ENCODE results near the gene TPSB2.
"Not testable (repeated sequence)": the region's sequence is repeated elsewhere in the genome, so short reads cannot be mapped to it uniquely, and the experiment has no call there.

The TPSB2 gene

DNA sequence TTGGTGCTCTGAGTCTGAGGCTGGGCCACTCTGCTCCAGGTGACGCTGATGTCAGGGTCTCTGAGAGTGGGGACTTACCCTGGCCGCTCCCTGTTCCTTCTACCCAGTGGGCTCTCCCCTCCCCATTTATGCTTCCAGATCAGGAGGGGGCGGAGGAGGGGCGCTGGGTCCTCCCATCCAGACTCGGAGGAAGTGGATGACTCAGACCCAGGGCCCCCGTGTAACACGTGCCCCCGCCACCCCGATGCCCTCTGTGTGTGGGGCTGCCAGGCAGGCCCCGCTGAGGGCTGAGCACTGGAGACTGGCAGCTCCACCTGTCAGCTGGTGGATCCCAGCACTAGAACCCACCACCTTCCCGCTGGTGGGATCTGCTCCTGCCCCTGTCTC lies at the start of gene TPSB2:
Gene TPSB2 (minus strand): TSS at position 101 of the 387 bp plus-strand sequence. CDS start 233 bp downstream, outside the sequence.
- not testable (repeated sequence) for ATAC-seq (ENCODE audit: insufficient read depth, low read depth); H3K9ac ChIP-seq (ENCODE audit: low read depth, low read length); H3K4me2 ChIP-seq (ENCODE audit: insufficient read depth, low read length); H2AFZ ChIP-seq (ENCODE audit: low read depth, low read length); H3K4me1 ChIP-seq (ENCODE audit: insufficient read depth, low read length); DNase-seq; H3K4me3 ChIP-seq (ENCODE audit: low read depth in 1 of 2, low read length in 2 of 2); H3K27ac ChIP-seq (ENCODE audit: low read length); H3K36me3 ChIP-seq (ENCODE audit: insufficient read depth, low read length); H3K79me2 ChIP-seq (ENCODE audit: insufficient read depth, low read length); H3K27me3 ChIP-seq (ENCODE audit: insufficient read depth, low read length, poor library complexity); H4K20me1 ChIP-seq (ENCODE audit: insufficient read depth, low read length); H3K9me3 ChIP-seq (ENCODE audit: insufficient read depth, low read length, severe bottlenecking)

DNA sequence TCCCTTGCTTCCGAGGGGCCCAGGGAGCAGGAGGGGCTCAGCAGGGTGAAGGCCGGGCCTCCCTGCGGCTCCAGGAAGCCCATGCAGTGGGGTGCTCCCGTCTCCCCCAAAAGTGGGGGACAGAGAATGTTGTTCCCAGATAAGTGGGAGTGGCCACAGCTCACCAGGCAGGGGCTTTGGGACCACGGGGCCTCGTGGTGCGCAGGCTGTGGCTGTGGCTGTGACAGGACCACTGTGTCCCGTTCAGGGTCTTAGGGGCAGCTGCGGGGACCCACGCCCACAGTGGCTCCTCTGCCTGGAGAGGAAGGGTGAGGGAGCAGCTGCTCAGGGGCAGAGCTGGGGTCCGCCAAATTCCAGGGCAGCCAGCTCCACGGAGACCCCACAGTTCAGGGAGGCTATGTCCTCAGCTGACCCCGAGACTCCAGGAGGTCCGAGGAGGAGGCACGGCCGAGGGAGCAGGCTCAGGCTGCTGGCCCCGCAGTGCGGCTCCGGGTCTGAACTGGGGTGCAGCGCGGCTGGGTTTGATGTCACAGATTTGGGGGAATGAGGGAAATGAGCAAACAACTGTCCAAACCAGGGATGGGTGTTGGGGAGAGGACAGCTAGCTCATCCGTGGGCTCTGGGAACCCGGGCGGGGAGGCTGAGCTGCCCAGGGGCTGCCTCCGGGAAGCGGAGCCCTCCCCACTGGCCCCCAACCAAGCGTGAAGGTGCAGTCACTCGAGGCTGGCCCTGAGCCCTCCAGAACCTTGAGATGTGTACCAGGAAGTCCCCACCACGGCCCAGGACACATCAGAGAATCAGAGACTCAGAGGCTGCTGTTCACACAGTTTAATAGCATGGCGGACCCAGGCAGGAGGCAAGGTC lies 49.3 kb upstream of the TPSB2 start:
- Histone ChIP-seq H3K27me3 (ENCODE audit: insufficient read depth, low read length, poor library complexity) (no peaks in the 10 kb centered on the region), H2AFZ (ENCODE audit: low read depth, low read length) (no peak overlapping the region), H3K4me3 (ENCODE audit: low read depth in 1 of 2, low read length in 2 of 2) (no peak overlapping the region), H3K4me1 (ENCODE audit: insufficient read depth, low read length) (no peaks in the 10 kb centered on the region), H3K9me3 (ENCODE audit: insufficient read depth, low read length, severe bottlenecking) (no peaks in the 10 kb centered on the region), H3K36me3 (ENCODE audit: insufficient read depth, low read length) (no peaks in the 10 kb centered on the region), H3K27ac (ENCODE audit: low read length) (no peak overlapping the region), H4K20me1 (ENCODE audit: insufficient read depth, low read length) (no peaks in the 10 kb centered on the region), H3K9ac (ENCODE audit: low read depth, low read length) (no peak overlapping the region), H3K4me2 (ENCODE audit: insufficient read depth, low read length) (no peak overlapping the region), H3K79me2 (ENCODE audit: insufficient read depth, low read length) (no peaks in the 10 kb centered on the region)
- no peak for ATAC-seq (ENCODE audit: insufficient read depth, low read depth)
- DNase-seq, result no peak
- TF ChIP-seq EZH2 (IDR thresholded peaks at IDR 0.05; ENCODE audit: borderline replicate concordance, low read depth, low read length, severe bottlenecking), result no peak
- TF ChIP-seq, protein P1, sequence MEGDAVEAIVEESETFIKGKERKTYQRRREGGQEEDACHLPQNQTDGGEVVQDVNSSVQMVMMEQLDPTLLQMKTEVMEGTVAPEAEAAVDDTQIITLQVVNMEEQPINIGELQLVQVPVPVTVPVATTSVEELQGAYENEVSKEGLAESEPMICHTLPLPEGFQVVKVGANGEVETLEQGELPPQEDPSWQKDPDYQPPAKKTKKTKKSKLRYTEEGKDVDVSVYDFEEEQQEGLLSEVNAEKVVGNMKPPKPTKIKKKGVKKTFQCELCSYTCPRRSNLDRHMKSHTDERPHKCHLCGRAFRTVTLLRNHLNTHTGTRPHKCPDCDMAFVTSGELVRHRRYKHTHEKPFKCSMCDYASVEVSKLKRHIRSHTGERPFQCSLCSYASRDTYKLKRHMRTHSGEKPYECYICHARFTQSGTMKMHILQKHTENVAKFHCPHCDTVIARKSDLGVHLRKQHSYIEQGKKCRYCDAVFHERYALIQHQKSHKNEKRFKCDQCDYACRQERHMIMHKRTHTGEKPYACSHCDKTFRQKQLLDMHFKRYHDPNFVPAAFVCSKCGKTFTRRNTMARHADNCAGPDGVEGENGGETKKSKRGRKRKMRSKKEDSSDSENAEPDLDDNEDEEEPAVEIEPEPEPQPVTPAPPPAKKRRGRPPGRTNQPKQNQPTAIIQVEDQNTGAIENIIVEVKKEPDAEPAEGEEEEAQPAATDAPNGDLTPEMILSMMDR (IDR thresholded peaks at IDR 0.05; ENCODE audit: borderline replicate concordance, extremely low read depth, low read length, poor library complexity, severe bottlenecking), result no peak

DNA sequence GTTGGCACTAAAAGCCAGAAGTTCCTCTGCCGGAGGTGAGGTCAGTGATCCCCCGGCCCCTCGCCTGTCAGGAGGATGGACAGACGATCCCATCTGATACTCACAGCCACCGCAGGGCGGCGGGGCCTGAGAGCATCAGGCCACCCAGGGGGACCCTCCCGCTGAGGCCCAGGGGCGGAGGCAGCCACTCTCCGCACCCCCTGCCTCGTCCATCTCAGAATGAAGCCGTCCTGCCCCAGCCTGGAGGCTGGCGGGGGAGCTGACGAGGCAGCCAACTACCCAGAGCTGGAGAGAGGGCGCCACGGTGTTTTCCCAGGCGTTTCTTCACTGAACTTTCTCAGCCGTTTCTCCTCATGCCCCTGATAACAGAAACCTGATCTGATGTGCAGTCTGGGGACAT lies 48.5 kb upstream of the TPSB2 start:
- DNase-seq, result no peak
- H3K27me3 ChIP-seq (ENCODE audit: insufficient read depth, low read length, poor library complexity), result no peaks in the 10 kb centered on the region

More for the DNA sequence above, 48.5 kb upstream of the TPSB2 start:
- Histone ChIP-seq H3K36me3 (ENCODE audit: insufficient read depth, low read length) (no peaks in the 10 kb centered on the region), H4K20me1 (ENCODE audit: insufficient read depth, low read length) (no peaks in the 10 kb centered on the region), H3K4me1 (ENCODE audit: insufficient read depth, low read length) (no peaks in the 10 kb centered on the region), H3K9ac (ENCODE audit: low read depth, low read length) (no peak overlapping the region), H3K4me3 (ENCODE audit: low read depth in 1 of 2, low read length in 2 of 2) (no peak overlapping the region), H3K9me3 (ENCODE audit: insufficient read depth, low read length, severe bottlenecking) (no peaks in the 10 kb centered on the region), H3K27ac (ENCODE audit: low read length) (no peak overlapping the region), H3K79me2 (ENCODE audit: insufficient read depth, low read length) (no peaks in the 10 kb centered on the region), H3K4me2 (ENCODE audit: insufficient read depth, low read length) (no peak overlapping the region), H2AFZ (ENCODE audit: low read depth, low read length) (no peak overlapping the region)
- ATAC-seq (ENCODE audit: insufficient read depth, low read depth), result no peak
- TF ChIP-seq EZH2 (IDR thresholded peaks at IDR 0.05; ENCODE audit: borderline replicate concordance, low read depth, low read length, severe bottlenecking), result no peak
- TF ChIP-seq, protein P1 (IDR thresholded peaks at IDR 0.05; ENCODE audit: borderline replicate concordance, extremely low read depth, low read length, poor library complexity, severe bottlenecking), result no peak
